Measurements from ENCODE around the gene SNAPC4.

Gene SNAPC4

GRCh38 chr9:136394312-136395019, 5.5 kb downstream of the SNAPC4 start:
- TF ChIP-seq MAX (IDR thresholded peaks at IDR 0.05; ENCODE audit: low read depth, low read length) (no peak), POLR2A (IDR thresholded peaks at IDR 0.05; ENCODE audit: extremely low read depth, insufficient read length) (no peak), MYC (IDR thresholded peaks at IDR 0.05; ENCODE audit: low read depth, low read length) (no peak)
- TF ChIP-seq, protein P1, sequence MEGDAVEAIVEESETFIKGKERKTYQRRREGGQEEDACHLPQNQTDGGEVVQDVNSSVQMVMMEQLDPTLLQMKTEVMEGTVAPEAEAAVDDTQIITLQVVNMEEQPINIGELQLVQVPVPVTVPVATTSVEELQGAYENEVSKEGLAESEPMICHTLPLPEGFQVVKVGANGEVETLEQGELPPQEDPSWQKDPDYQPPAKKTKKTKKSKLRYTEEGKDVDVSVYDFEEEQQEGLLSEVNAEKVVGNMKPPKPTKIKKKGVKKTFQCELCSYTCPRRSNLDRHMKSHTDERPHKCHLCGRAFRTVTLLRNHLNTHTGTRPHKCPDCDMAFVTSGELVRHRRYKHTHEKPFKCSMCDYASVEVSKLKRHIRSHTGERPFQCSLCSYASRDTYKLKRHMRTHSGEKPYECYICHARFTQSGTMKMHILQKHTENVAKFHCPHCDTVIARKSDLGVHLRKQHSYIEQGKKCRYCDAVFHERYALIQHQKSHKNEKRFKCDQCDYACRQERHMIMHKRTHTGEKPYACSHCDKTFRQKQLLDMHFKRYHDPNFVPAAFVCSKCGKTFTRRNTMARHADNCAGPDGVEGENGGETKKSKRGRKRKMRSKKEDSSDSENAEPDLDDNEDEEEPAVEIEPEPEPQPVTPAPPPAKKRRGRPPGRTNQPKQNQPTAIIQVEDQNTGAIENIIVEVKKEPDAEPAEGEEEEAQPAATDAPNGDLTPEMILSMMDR (IDR thresholded peaks at IDR 0.05; ENCODE audit: low read depth, low read length), result no peak
- no peak for DNase-seq (ENCODE audit: low read depth)
- no peak overlapping the region for H3K4me3 ChIP-seq (ENCODE audit: low read depth, low read length)

- DNase-seq (ENCODE audit: low read depth), result no peak
- TF ChIP-seq POLR2A (IDR thresholded peaks at IDR 0.05; ENCODE audit: extremely low read depth, insufficient read length) (no peak), MAX (IDR thresholded peaks at IDR 0.05; ENCODE audit: low read depth, low read length) (no peak), MYC (IDR thresholded peaks at IDR 0.05; ENCODE audit: low read depth, low read length) (no peak)
- TF ChIP-seq, protein P1 (IDR thresholded peaks at IDR 0.05; ENCODE audit: low read depth, low read length), result no peak
- H3K4me3 ChIP-seq (ENCODE audit: low read depth, low read length), result no peak overlapping the region
Measured at GRCh38 chr9:136393531-136393930, 6.4 kb downstream of the SNAPC4 start.

- no peak for TF ChIP-seq MYC (IDR thresholded peaks at IDR 0.05; ENCODE audit: low read depth, low read length)
- no peak for TF ChIP-seq MAX (IDR thresholded peaks at IDR 0.05; ENCODE audit: low read depth, low read length)
- no peak for TF ChIP-seq POLR2A (IDR thresholded peaks at IDR 0.05; ENCODE audit: extremely low read depth, insufficient read length)
- TF ChIP-seq, protein P1 (IDR thresholded peaks at IDR 0.05; ENCODE audit: low read depth, low read length), result no peak
- DNase-seq (ENCODE audit: low read depth), result no peak
Measured at GRCh38 chr9:136392538-136393449, 7.2 kb downstream of the SNAPC4 start.

DNA sequence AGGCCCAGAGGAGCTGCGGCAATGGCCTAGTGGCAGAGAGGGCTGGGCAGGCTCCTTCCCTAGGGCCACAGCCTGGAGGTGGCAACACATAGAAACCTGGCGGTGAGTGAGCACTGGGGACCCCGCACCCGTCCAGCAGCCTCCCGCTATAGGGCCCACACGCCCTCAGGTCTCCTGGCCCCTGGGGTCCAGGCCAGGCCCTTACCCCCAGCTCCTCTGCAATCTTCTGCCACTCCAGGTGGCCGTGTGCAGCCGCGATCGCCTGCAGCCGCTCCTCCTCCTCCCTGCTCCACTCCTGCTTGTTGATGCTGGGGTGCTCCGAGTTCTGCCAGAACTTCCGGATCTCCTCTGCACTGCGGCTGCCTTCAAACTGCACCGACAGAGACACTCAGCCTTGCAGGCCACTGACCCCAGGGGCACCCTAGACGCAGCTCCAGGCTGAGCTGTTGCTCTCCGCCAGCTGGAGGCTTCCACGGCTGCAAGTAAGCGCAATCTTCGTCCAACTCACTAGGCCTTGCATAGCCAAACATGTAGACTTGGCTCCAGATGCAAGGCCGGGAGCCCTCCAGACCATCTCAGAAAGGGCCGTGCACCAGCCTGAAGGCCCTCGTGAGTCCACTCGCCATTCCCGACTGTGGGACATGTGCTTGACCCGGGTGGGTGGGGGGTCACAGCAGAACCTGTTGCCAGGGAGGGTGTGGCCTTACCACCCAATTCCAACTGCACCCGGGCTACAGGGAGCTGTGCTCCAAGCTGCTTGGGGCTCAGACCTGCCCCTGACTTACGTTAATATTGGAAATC, 8.0 kb downstream of the SNAPC4 start:
- no peak for TF ChIP-seq POLR2A (IDR thresholded peaks at IDR 0.05; ENCODE audit: extremely low read depth, insufficient read length)
- TF ChIP-seq MYC (IDR thresholded peaks at IDR 0.05; ENCODE audit: low read depth, low read length), result no peak
- no peak for TF ChIP-seq MAX (IDR thresholded peaks at IDR 0.05; ENCODE audit: low read depth, low read length)
- TF ChIP-seq, protein P1 (IDR thresholded peaks at IDR 0.05; ENCODE audit: low read depth, low read length), result no peak
- no peak for DNase-seq (ENCODE audit: low read depth)
- no peak overlapping the region for H3K4me3 ChIP-seq (ENCODE audit: low read depth, low read length)

More at GRCh38 chr9:136392538-136393449, 7.2 kb downstream of the SNAPC4 start:
- H3K4me3 ChIP-seq (ENCODE audit: low read depth, low read length), result no peak overlapping the region

DNA sequence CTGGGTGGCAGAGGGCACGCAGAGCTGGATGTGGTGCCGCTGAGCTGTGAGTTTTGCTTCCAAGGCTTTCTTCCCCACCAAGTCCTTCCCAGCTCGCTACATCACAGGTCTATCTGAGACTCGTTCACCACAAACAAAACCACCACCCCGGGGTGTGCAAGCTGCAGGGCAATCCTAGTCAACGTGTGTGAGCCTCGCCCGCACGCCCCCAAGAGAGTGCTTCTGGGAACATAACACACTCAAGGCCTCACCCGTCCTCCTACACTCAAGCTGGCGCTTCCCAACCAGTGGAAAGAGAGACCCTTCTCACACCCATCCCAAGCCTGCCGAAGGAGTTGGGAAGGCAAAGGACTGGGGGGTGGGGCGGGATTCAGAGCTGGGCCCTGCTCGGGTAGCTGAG, 10.6 kb downstream of the SNAPC4 start:
- DNase-seq (ENCODE audit: low read depth), result no peak
- TF ChIP-seq MYC (IDR thresholded peaks at IDR 0.05; ENCODE audit: low read depth, low read length) (no peak), POLR2A (IDR thresholded peaks at IDR 0.05; ENCODE audit: extremely low read depth, insufficient read length) (no peak), MAX (IDR thresholded peaks at IDR 0.05; ENCODE audit: low read depth, low read length) (no peak)
- TF ChIP-seq, protein P1 (IDR thresholded peaks at IDR 0.05; ENCODE audit: low read depth, low read length), result no peak
- no peak overlapping the region for H3K4me3 ChIP-seq (ENCODE audit: low read depth, low read length)
